Endometrial microvascular endothelial cells (primary cell): ENCODE data around the gene AVPI1. TPM values are rescaled to one million over a fixed set of nuclear protein-coding genes. Genes with fewer than 3 reads are reported as not detected.

Experiments used
- in situ Hi-C: cut with HindIII; loops from 2 replicates; pipeline ENCODE4 v1.10.0; 2017; ENCODE audit warnings: low sequenced_read_pairs, low pct_unique_long_range_greater_than_20kb; ENCODE audit errors: inconsistent ontology term
- total RNA-seq: library from RNA; depleted of rRNA; stranded (reverse); fragments of >200 nt; gene quantifications from one replicate; pipeline ENCODE4 v1.2.3, GENCODE V29; 2015; ENCODE audit errors: inconsistent ontology term

Gene AVPI1, protein sequence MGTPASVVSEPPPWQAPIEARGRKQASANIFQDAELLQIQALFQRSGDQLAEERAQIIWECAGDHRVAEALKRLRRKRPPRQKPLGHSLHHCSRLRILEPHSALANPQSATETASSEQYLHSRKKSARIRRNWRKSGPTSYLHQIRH
- total RNA-seq: 3.6 TPM

- in situ Hi-C loops: no loop called here
Observed at GRCh38 chr10:97686962-97687784, at the start of gene AVPI1. AVPI1 (minus strand) TSS chr10:97687241; CDS start chr10:97679905, 7,336 bp downstream.

GRCh38 chr10:97736403-97736901 lies 49.4 kb upstream of the AVPI1 start:
- in situ Hi-C loops: no loop called here

DNA sequence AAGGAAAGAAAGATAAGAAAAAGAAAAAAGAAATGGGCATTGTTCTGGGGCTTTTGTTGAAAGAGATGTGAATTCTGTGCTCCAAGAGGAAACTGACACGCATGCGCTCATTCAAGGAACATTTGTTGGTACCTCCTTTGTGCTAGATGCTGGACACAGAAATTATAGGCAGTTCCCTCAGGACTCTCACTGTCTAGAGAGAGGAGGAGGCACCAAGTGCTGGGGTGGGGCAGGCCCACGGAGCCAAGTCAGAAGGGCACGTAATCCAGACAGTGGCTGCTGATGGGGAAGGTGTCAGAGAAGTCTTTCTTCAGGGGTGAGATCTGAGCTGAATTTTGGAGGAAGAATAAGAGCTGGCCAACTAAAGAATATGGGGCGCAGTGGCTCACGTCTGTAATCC lies 47.0 kb upstream of the AVPI1 start:
- in situ Hi-C loops: no loop called here

- in situ Hi-C loops: no loop called here
Observed at GRCh38 chr10:97733256-97733655, 46.2 kb upstream of the AVPI1 start.

- in situ Hi-C loops: no loop called here
Observed at GRCh38 chr10:97732052-97732359, 45.0 kb upstream of the AVPI1 start.

DNA sequence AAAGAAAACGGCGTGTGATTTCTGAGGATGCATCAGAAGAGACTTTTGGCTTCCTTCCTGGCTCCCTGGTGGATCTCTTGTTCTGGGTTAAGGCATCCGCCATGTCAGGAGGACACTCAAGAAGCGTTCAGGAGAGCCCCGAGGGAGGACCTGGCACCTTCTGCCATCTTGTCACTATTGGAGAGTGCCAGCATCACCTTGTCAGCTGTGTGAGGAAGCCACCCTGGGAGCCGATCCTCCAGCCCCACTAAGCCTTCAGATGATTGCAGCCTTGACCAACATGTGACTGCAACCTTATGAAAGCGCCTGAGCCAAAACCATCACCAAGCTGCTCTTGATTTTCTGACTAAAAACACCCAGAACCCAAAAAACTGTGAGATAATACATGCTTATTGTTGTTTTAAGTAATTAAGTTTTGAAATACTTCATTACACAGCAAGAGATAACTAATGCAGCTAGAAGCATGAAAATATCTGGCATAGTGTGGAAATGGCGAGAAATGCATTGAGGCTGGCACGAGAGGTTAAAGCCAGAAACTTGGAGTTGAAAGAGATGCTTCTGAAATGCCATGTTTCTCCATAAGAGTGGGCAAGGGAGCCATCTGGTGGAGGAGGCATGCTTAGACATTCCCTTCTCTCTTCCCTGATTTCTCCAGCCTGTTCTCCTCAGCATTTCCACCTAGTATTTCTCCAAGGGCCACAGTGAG lies 44.5 kb upstream of the AVPI1 start:
- in situ Hi-C loops: no loop called here

DNA sequence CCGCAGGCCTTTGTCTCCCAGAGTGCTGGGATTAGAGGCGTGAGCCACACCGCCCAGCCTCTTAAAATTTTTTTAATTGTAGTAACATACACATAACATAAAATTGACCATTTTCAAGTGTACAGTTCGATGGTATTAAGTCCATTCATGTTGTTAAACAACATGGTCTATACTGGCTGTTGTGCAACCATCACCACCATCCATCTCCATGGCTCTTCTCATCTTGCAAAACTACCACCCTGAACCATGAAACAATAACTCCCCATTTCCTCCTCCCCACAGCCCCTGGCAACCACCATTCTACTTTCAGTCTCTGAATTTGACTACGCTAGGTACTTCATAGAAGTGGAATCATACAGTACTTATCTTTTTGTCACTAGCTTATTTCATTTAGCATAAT lies 42.0 kb upstream of the AVPI1 start:
- in situ Hi-C loops: no loop called here

DNA sequence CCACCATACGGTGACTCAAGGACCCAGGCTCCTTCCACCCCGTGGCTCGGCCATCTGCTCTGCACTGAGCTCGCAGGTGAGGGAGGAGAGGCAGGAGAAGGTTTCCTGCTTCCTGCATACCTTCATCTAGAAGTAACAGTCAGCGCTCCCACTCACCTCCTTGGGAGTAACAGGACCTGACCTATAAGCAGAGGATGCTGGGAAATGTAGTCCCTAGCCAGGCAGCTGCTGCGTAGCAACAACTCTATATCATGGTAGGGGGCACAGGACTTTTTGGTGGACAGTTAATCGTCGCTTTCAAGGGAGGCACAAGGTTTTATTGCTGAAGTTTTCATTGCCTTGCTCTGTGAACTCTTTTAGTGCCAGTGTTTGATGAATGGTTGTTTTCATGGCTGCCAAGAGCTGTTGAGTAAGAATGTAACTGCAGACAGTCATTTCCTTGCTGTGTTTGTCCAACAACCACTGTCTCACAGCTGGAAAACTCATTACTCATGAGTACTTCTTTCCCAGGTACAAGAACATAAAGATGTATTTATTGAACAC lies 39.7 kb upstream of the AVPI1 start:
- in situ Hi-C loops: no loop called here

GRCh38 chr10:97724341-97724941 lies 37.4 kb upstream of the AVPI1 start:
- in situ Hi-C loops: no loop called here

- in situ Hi-C loops: no loop called here
Observed at GRCh38 chr10:97723001-97723400, 36.0 kb upstream of the AVPI1 start.

GRCh38 chr10:97721871-97722780 lies 35.1 kb upstream of the AVPI1 start:
- in situ Hi-C loops: no loop called here

DNA sequence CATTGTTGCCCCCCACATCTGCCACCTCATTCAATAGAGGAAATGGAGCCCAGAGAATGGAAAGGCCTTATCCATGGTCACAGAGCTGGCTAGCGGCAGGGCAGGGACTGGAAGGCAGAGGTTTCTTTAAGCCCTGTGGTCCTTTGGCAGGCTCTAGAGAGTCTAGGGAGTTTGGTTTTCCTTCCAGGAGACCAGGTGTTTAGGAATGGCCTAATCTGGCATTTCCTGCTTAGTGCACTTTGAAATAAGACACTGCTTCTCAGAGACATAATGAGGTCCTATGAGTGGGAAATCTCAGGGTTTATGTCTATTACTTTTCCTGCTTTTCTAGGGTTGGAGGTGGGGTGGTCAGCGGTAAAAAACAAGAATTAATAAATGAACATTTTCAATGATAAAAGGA lies 32.6 kb upstream of the AVPI1 start:
- in situ Hi-C loops: no loop called here

DNA sequence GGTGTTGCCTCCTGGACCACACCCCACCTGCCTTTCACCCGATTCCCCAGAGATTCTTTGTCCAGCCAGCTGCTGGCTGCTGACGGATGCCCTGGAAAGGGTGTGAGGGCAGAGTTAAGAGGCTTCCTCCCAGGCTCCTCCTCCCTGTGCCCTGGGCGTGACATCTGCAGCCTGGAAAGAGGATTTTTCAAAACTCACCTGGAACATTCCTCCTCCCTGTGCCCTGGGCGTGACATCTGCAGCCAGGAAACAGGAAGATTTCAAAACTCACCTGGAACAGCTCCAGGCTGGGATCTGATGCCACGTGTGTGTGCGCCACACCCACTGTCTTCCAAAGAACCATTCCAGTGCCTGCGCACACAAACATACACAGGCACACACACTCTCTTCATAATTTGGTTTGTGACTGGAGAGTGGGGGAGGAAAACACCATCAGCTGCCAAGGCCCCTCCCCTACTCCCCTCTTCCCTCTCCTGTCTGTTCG lies 31.7 kb upstream of the AVPI1 start:
- in situ Hi-C loops: no loop called here

- in situ Hi-C loops: no loop called here
Observed at GRCh38 chr10:97718178-97718577, 31.1 kb upstream of the AVPI1 start.

DNA sequence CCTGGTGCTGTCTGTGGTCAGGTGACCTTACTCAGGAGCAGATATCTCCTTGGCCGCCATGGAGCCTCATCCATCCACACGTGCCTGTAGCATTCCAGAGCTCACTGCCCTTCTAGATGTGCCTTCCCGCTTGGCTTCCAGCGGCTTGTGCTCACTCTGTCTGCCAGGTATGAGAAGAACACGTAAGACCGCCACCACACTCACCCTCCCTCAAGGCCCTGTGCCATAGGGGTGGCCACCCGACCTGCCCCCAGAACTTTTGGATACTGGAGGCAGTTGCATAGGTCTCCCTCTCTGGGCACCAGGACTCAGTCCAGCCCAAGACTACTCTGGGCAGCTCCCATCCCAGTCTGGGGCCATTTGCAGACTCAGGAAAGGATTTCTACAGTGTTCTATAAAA lies 30.6 kb upstream of the AVPI1 start:
- in situ Hi-C loops: no loop called here

DNA sequence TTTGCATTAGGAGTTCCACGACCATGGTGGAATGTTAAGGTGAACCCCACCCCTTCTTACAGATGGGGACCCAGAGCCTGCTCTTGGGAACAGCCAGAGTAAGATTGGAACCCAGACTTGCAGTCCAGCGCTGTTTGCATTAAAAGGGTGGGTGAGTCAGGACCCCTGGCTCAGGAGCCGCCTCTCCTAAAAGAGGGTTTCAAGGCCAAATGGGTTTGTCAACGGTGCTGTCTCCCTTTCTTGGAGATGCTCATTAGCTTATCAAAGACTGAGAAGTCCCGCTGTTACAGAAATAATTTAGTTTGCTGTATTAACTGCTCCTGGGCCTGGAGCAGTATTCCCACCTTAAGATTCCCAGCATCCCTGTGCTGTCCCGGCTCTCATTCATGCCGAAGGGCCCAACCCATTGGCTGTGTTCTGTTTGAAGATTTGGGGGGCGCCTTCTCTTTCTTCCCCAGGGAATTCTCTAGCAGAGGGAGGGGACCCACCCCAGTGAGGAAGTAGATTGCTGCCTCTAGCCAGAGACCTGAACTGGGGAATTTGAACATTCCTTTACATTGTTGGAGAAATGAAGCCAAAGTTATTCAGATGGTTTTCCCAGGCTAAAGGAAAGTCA lies 28.3 kb upstream of the AVPI1 start:
- in situ Hi-C loops: no loop called here

DNA sequence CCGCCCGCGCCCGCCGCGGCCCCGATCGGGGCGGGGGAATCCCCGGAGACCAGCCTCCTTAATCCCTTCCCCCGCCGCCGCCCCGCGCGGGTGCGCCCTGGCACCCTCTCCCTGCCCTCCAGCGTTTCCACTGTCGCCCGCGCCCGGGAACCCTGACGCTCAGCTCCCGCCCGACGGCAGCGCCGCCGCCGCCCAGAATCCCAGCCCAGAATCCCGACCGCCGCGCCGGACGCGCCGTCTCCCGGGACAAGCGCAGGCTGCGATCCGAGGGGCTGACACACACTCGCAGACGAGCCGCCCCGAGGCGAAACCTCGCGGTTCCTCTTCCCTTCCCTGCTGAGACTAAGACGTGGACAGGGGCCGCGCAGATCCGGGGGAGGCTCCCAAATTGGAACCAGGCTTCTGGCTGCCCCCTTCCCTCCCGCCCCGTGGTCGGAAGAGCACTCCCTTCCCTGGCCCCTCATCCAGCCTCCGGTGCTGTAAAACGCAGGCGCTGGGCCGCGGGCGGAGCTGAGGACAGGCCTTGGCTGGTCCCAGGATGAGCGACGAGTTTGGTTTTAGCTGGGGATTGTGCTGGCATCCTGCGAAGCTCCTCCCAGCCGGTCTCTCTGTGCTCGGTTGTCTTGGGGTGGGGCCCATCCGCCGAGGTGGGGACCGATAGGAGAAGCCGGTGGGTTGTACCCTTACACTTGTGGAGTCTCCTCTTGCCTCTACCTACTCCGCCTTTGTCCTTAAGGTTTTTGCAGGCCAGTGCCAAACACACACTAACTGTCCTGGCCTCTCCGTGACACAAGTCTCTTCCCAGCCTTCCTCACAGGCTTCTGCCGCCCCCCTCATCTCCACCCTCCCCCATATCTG lies 27.6 kb upstream of the AVPI1 start:
- in situ Hi-C loops: no loop called here
